Osteocyte (in vitro differentiated cells): ENCODE results near the gene TSHB. TPM values are rescaled to one million over a fixed set of nuclear protein-coding genes. Genes with fewer than 3 reads are reported as not detected.
"Not testable (repeated sequence)": the region's sequence is repeated elsewhere in the genome, so short reads cannot be mapped to it uniquely, and the experiment has no call there.

Experiments
- DNase-seq: peaks from one replicate; pipeline ENCODE4 v3.0.0; 2021; ENCODE audit warnings: mixed read lengths; ENCODE audit not compliant: unreplicated experiment; ENCODE audit errors: extremely low spot score
- H3K27ac Mint-ChIP-seq: one replicate; pipeline ENCODE4 v1.8.0; 2021; ENCODE audit warnings: mild to moderate bottlenecking, mixed read lengths; ENCODE audit not compliant: unreplicated experiment
- H3K27me3 Mint-ChIP-seq: one replicate; pipeline ENCODE4 v1.8.0; 2021; ENCODE audit warnings: mixed read lengths; ENCODE audit not compliant: unreplicated experiment
- H3K36me3 Mint-ChIP-seq: one replicate; pipeline ENCODE4 v1.8.0; 2021; ENCODE audit warnings: mixed read lengths; ENCODE audit not compliant: unreplicated experiment
- H3K4me1 Mint-ChIP-seq: one replicate; pipeline ENCODE4 v1.8.0; 2021; ENCODE audit warnings: mixed read lengths; ENCODE audit not compliant: unreplicated experiment
- H3K4me3 Mint-ChIP-seq: one replicate; pipeline ENCODE4 v1.8.0; 2021; ENCODE audit warnings: mild to moderate bottlenecking, moderate library complexity, mixed read lengths; ENCODE audit not compliant: unreplicated experiment
- H3K9me3 Mint-ChIP-seq: one replicate; pipeline ENCODE4 v1.8.0; 2021; ENCODE audit warnings: mixed read lengths; ENCODE audit not compliant: unreplicated experiment
- total RNA-seq: library from RNA; stranded (reverse); gene quantifications from 2 replicates; pipeline ENCODE4 v1.2.1, GENCODE V29; 2021
- TF ChIP-seq, protein P1 (sequence below): fragments of 200-600 bp; sonication (generic); IDR thresholded peaks from 2 replicates; pipeline ENCODE4 v1.5.0; 2021; ENCODE audit warnings: antibody characterized with exemption, mild to moderate bottlenecking, moderate library complexity

Gene TSHB
- total RNA-seq, 1 donor from 2014 or later = not detected

GRCh38 chr1:115006191-115006590, 23.4 kb upstream of the TSHB start:
- Mint-ChIP-seq H3K4me3 (no peak overlapping the region), H3K27ac (no peak overlapping the region), H3K4me1 (no peaks in the 10 kb centered on the region), H3K27me3 (peaks cover 21% of the 10 kb centered on the region), H3K36me3 (no peaks in the 10 kb centered on the region), H3K9me3 (no peaks in the 10 kb centered on the region)
- no peak for DNase-seq
- TF ChIP-seq, protein P1, sequence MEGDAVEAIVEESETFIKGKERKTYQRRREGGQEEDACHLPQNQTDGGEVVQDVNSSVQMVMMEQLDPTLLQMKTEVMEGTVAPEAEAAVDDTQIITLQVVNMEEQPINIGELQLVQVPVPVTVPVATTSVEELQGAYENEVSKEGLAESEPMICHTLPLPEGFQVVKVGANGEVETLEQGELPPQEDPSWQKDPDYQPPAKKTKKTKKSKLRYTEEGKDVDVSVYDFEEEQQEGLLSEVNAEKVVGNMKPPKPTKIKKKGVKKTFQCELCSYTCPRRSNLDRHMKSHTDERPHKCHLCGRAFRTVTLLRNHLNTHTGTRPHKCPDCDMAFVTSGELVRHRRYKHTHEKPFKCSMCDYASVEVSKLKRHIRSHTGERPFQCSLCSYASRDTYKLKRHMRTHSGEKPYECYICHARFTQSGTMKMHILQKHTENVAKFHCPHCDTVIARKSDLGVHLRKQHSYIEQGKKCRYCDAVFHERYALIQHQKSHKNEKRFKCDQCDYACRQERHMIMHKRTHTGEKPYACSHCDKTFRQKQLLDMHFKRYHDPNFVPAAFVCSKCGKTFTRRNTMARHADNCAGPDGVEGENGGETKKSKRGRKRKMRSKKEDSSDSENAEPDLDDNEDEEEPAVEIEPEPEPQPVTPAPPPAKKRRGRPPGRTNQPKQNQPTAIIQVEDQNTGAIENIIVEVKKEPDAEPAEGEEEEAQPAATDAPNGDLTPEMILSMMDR = no peak

DNA sequence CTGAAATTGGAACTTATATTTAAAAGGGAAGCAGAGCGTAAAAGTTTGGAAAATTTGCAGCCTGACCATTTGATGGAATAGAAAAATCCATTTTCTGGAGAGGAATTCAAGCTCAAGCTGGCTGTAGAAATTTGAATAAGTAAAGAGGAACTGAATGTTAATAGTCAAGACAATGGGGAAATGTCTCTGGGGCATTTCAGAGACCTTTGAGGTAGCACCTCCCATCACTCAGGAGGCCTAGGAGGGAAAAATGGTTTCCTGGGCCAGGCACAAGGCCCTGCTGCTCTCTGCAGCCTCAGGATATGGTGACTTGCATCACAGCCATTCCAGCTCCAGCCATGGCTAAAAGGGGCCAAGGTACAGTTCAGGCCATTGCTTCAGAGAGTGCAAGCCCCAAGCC, 17.6 kb upstream of the TSHB start:
- no peaks in the 10 kb centered on the region for H3K4me1 Mint-ChIP-seq
- H3K27me3 Mint-ChIP-seq = peaks cover 3% of the 10 kb centered on the region
- no peak for DNase-seq
- no peak overlapping the region for H3K27ac Mint-ChIP-seq
- H3K9me3 Mint-ChIP-seq = no peaks in the 10 kb centered on the region
- no peaks in the 10 kb centered on the region for H3K36me3 Mint-ChIP-seq
- TF ChIP-seq, protein P1 = no peak
- H3K4me3 Mint-ChIP-seq = no peak overlapping the region

- H3K4me1 Mint-ChIP-seq = no peaks in the 10 kb centered on the region
- TF ChIP-seq, protein P1 = no peak
- DNase-seq = no peak
- no peak overlapping the region for H3K4me3 Mint-ChIP-seq
- no peak overlapping the region for H3K27ac Mint-ChIP-seq
- H3K36me3 Mint-ChIP-seq = no peaks in the 10 kb centered on the region
- no peaks in the 10 kb centered on the region for H3K9me3 Mint-ChIP-seq
- peaks cover 3% of the 10 kb centered on the region for H3K27me3 Mint-ChIP-seq
Measured at GRCh38 chr1:115012434-115012833, 17.2 kb upstream of the TSHB start.

GRCh38 chr1:115013792-115014191, 15.8 kb upstream of the TSHB start:
- H3K9me3 Mint-ChIP-seq = no peaks in the 10 kb centered on the region
- no peak for DNase-seq
- no peaks in the 10 kb centered on the region for H3K36me3 Mint-ChIP-seq
- H3K27ac Mint-ChIP-seq = no peak overlapping the region
- no peak overlapping the region for H3K4me3 Mint-ChIP-seq
- TF ChIP-seq, protein P1 = no peak
- no peaks in the 10 kb centered on the region for H3K4me1 Mint-ChIP-seq
- peaks cover 3% of the 10 kb centered on the region for H3K27me3 Mint-ChIP-seq

GRCh38 chr1:115019549-115019948, 10.1 kb upstream of the TSHB start:
- not testable (repeated sequence) for H3K9me3 Mint-ChIP-seq, H3K27ac Mint-ChIP-seq, DNase-seq, H3K4me1 Mint-ChIP-seq, H3K36me3 Mint-ChIP-seq, H3K4me3 Mint-ChIP-seq
- peaks cover 27% of the 10 kb centered on the region for H3K27me3 Mint-ChIP-seq

GRCh38 chr1:115021145-115021544, 8.5 kb upstream of the TSHB start:
- TF ChIP-seq, protein P1 = no peak
- no peaks in the 10 kb centered on the region for H3K36me3 Mint-ChIP-seq
- no peaks in the 10 kb centered on the region for H3K4me1 Mint-ChIP-seq
- no peaks in the 10 kb centered on the region for H3K9me3 Mint-ChIP-seq
- DNase-seq = no peak
- H3K27me3 Mint-ChIP-seq = peaks cover 34% of the 10 kb centered on the region
- no peak overlapping the region for H3K27ac Mint-ChIP-seq
- H3K4me3 Mint-ChIP-seq = no peak overlapping the region
